ENCODE measurements around the gene CBX4.

CBX4 gene

GRCh38 chr17:79839356-79840268 lies at the start of gene CBX4:
TSS of gene CBX4 (minus strand) at chr17:79839440. CDS start at chr17:79839251, 189 bp downstream.
- Histone ChIP-seq H3K36me3 (ENCODE audit: low read length) (0 out of 2 replicates have a peak, but pooled peaks cover 2% of the 10 kb centered on the region), H3K9me3 (ENCODE audit: insufficient read depth, low read length) (no peaks in the 10 kb centered on the region), H3K27me3 (ENCODE audit: low read length) (no peaks in the 10 kb centered on the region), H3K4me2 (ENCODE audit: low read depth, low read length, poor library complexity, severe bottlenecking) (peak within 1 kb of the TSS; percentile 96), H4K20me1 (ENCODE audit: low read depth, low read length) (peaks cover 12% of the 10 kb centered on the region; the same call in 1 of the 2 replicates), H3K9ac (ENCODE audit: low read length) (peak within 1 kb of the TSS; percentile 82), H3K9me2 (replicated peaks; ENCODE audit: insufficient read depth, low read length) (no peaks in the 10 kb centered on the region), H3F3A (ENCODE audit: insufficient read depth) (peaks cover 14% of the 10 kb centered on the region), H3K79me2 (ENCODE audit: insufficient read depth, low read length) (peaks cover 23% of the 10 kb centered on the region), H2AFZ (ENCODE audit: low read depth, low read length, severe bottlenecking) (peak within 1 kb of the TSS; percentile 89), H3K4me3 (ENCODE audit: insufficient read depth, low read length, poor library complexity, severe bottlenecking) (peak within 1 kb of the TSS; percentile 98), H3K27ac (ENCODE audit: low read depth, low read length) (peak within 1 kb of the TSS; percentile 92)
- TF ChIP-seq EZH2phosphoT487 (conservative IDR thresholded peaks at IDR 0.05; ENCODE audit: low read length), result no peak
- peak; percentile 50 for TF ChIP-seq CTCF (IDR thresholded peaks at IDR 0.05; ENCODE audit: insufficient read depth, low read length, poor library complexity, severe bottlenecking)

- Histone ChIP-seq H4K20me1 (ENCODE audit: low read depth, low read length) (no peaks in the 10 kb centered on the region), H3K4me2 (ENCODE audit: low read depth, low read length, poor library complexity, severe bottlenecking) (no peak overlapping the region), H3K36me3 (ENCODE audit: low read length) (no peaks in the 10 kb centered on the region), H3K9me3 (ENCODE audit: insufficient read depth, low read length) (no peaks in the 10 kb centered on the region), H3K27me3 (ENCODE audit: low read length) (no peaks in the 10 kb centered on the region), H3K9me2 (replicated peaks; ENCODE audit: insufficient read depth, low read length) (no peaks in the 10 kb centered on the region), H3K4me3 (ENCODE audit: insufficient read depth, low read length, poor library complexity, severe bottlenecking) (no peak overlapping the region), H2AFZ (ENCODE audit: low read depth, low read length, severe bottlenecking) (no peak overlapping the region), H3F3A (ENCODE audit: insufficient read depth) (no peaks in the 10 kb centered on the region), H3K79me2 (ENCODE audit: insufficient read depth, low read length) (no peaks in the 10 kb centered on the region), H3K9ac (ENCODE audit: low read length) (no peak overlapping the region), H3K27ac (ENCODE audit: low read depth, low read length) (no peak overlapping the region)
- no peak for TF ChIP-seq EZH2phosphoT487 (conservative IDR thresholded peaks at IDR 0.05; ENCODE audit: low read length)
- TF ChIP-seq CTCF (IDR thresholded peaks at IDR 0.05; ENCODE audit: insufficient read depth, low read length, poor library complexity, severe bottlenecking), result no peak
Measured at GRCh38 chr17:79888009-79888540, 48.8 kb upstream of the CBX4 start.

GRCh38 chr17:79887451-79887991 lies 48.3 kb upstream of the CBX4 start:
- H4K20me1 ChIP-seq (ENCODE audit: low read depth, low read length), result no peaks in the 10 kb centered on the region
- no peaks in the 10 kb centered on the region for H3K27me3 ChIP-seq (ENCODE audit: low read length)
- no peak for TF ChIP-seq CTCF (IDR thresholded peaks at IDR 0.05; ENCODE audit: insufficient read depth, low read length, poor library complexity, severe bottlenecking)
- TF ChIP-seq EZH2phosphoT487 (conservative IDR thresholded peaks at IDR 0.05; ENCODE audit: low read length), result no peak
- no peaks in the 10 kb centered on the region for H3K79me2 ChIP-seq (ENCODE audit: insufficient read depth, low read length)
- H3K36me3 ChIP-seq (ENCODE audit: low read length), result no peaks in the 10 kb centered on the region
- H3F3A ChIP-seq (ENCODE audit: insufficient read depth), result no peaks in the 10 kb centered on the region
- no peaks in the 10 kb centered on the region for H3K9me2 ChIP-seq (replicated peaks; ENCODE audit: insufficient read depth, low read length)
- no peak overlapping the region for H3K9ac ChIP-seq (ENCODE audit: low read length)
- H3K27ac ChIP-seq (ENCODE audit: low read depth, low read length), result no peak overlapping the region
- no peak overlapping the region for H3K4me3 ChIP-seq (ENCODE audit: insufficient read depth, low read length, poor library complexity, severe bottlenecking)
- no peak overlapping the region for H2AFZ ChIP-seq (ENCODE audit: low read depth, low read length, severe bottlenecking)
- H3K4me2 ChIP-seq (ENCODE audit: low read depth, low read length, poor library complexity, severe bottlenecking), result no peak overlapping the region
- H3K9me3 ChIP-seq (ENCODE audit: insufficient read depth, low read length), result no peaks in the 10 kb centered on the region

All from SU-DHL-6 (cell line).